ENCODE measurements around the gene TRMT11. TPM values are rescaled to one million over a fixed set of nuclear protein-coding genes. Genes with fewer than 3 reads are reported as not detected.

Gene TRMT11
- total RNA-seq, 2 donors from 2014 or later = 7.9 to 14.8 TPM

- ATAC-seq = no peak
- DNase-seq = no peak
- intact Hi-C loops (cut with DNase I) = loop anchor here in 1 of 2 donors (10.0 kb wide), 1 partner anchor 679 kb away; the partner anchor contains the start of gene HDDC2
These were observed 2.9 kb upstream of the TRMT11 start for GRCh38 chr6:125983246-125983945.

- intact Hi-C loops (cut with DNase I) = loop anchor here in 1 of 2 donors (10.0 kb wide), 1 partner anchor 680 kb away; the partner anchor contains the start of gene HDDC2
- DNase-seq = no peak
- ATAC-seq = no peak
These were observed 2.0 kb upstream of the TRMT11 start for GRCh38 chr6:125984311-125984710.

GRCh38 chr6:125985522-125985921, 818 bp upstream of the TRMT11 start:
- no peak for ATAC-seq
- intact Hi-C loops (cut with DNase I) = loop anchor here in 1 of 2 donors (10.0 kb wide), 1 partner anchor 681 kb away; the partner anchor contains the start of gene HDDC2

GRCh38 chr6:125985979-125986300, 400 bp upstream of the TRMT11 start:
- ATAC-seq (no peak), DNase-seq (no peak)
- intact Hi-C loops (cut with DNase I) = loop anchor here in 1 of 2 donors (10.0 kb wide), 1 partner anchor 681 kb away; the partner anchor contains the start of gene HDDC2

More at GRCh38 chr6:125985522-125985921, 818 bp upstream of the TRMT11 start:
- DNase-seq = no peak

GRCh38 chr6:125987026-125987617, 782 bp downstream of the TRMT11 start:
- ATAC-seq (peak; percentile 10 to 35), DNase-seq (no peak)
- intact Hi-C loops (cut with DNase I) = loop anchor here in 1 of 2 donors (10.0 kb wide), 1 partner anchor 682 kb away; the partner anchor contains the start of gene HDDC2

GRCh38 chr6:125988280-125988679, 1.9 kb downstream of the TRMT11 start:
- no peak for ATAC-seq
- intact Hi-C loops (cut with DNase I) = loop anchor here in 1 of 2 donors (10.0 kb wide), 1 partner anchor 683 kb away; the partner anchor contains the start of gene HDDC2
- DNase-seq = no peak

GRCh38 chr6:125989631-125990030, 3.3 kb downstream of the TRMT11 start:
- no peak for ATAC-seq
- DNase-seq = no peak
- intact Hi-C loops (cut with DNase I) = loop anchor here in 1 of 2 donors (10.0 kb wide), 1 partner anchor 685 kb away; the partner anchor contains the start of gene HDDC2

GRCh38 chr6:125991653-125992052, 5.3 kb downstream of the TRMT11 start:
- ATAC-seq (no peak), DNase-seq (no peak)
- intact Hi-C loops (cut with DNase I) = no loop called here

- intact Hi-C loops (cut with DNase I) = no loop called here
These were observed 8.5 kb downstream of the TRMT11 start for GRCh38 chr6:125994670-125995488.

GRCh38 chr6:125995972-125996580, 9.7 kb downstream of the TRMT11 start:
- intact Hi-C loops (cut with DNase I) = no loop called here
- ATAC-seq = peak; percentile 88 to 91
- peak; percentile 32 for DNase-seq

More at GRCh38 chr6:125994670-125995488, 8.5 kb downstream of the TRMT11 start:
- no peak for DNase-seq
- ATAC-seq = peak; percentile 63 to 67

GRCh38 chr6:126002755-126003679, 16.7 kb downstream of the TRMT11 start:
- DNase-seq (no peak), ATAC-seq (no peak)
- intact Hi-C loops (cut with DNase I) = no loop called here

- intact Hi-C loops (cut with DNase I) = no loop called here
- ATAC-seq = no peak
- DNase-seq = no peak
These were observed 21.5 kb downstream of the TRMT11 start for GRCh38 chr6:126007800-126008199.

GRCh38 chr6:126010040-126010439, 23.7 kb downstream of the TRMT11 start:
- ATAC-seq = no peak
- no peak for DNase-seq
- intact Hi-C loops (cut with DNase I) = no loop called here

GRCh38 chr6:126015863-126016262, 29.5 kb downstream of the TRMT11 start:
- intact Hi-C loops (cut with DNase I) = no loop called here
- DNase-seq (no peak), ATAC-seq (no peak)

- intact Hi-C loops (cut with DNase I) = no loop called here
- DNase-seq (no peak), ATAC-seq (no peak)
These were observed 30.3 kb downstream of the TRMT11 start for GRCh38 chr6:126016591-126016990.

GRCh38 chr6:126017668-126018067, 31.3 kb downstream of the TRMT11 start:
- DNase-seq = no peak
- ATAC-seq = no peak
- intact Hi-C loops (cut with DNase I) = no loop called here

GRCh38 chr6:126020305-126021050, 34.1 kb downstream of the TRMT11 start:
- intact Hi-C loops (cut with DNase I) = no loop called here
- ATAC-seq (no peak), DNase-seq (no peak)
